GM23248 (cell line): Measurements from ENCODE around the gene STPG1. TPM values are rescaled to one million over a fixed set of nuclear protein-coding genes. Genes with fewer than 3 reads are reported as not detected.

Experiments
- DNase-seq: peaks from one replicate; pipeline ENCODE4 v3.0.0-alpha.2; 2015
- H2AFZ ChIP-seq: fragments of 200-600 bp; sonication (generic); 2 replicates; pipeline ENCODE4 v1.6.1; 2016; ENCODE audit warnings: antibody characterized with exemption
- H3F3A ChIP-seq: fragments of 200-600 bp; sonication (generic); 2 replicates; pipeline ENCODE4 v1.6.1; 2016; ENCODE audit warnings: mild to moderate bottlenecking, antibody characterized with exemption, mixed run types; ENCODE audit not compliant: insufficient read depth
- H3K27ac ChIP-seq: fragments of 200-600 bp; sonication (generic); 2 replicates; pipeline ENCODE4 v1.5.1; 2016; ENCODE audit warnings: mild to moderate bottlenecking
- H3K27me3 ChIP-seq: fragments of 200-600 bp; sonication (generic); replicated peaks from 2 replicates; pipeline ENCODE4 v1.6.1; 2016; ENCODE audit warnings: mild to moderate bottlenecking; ENCODE audit not compliant: insufficient read depth
- H3K36me3 ChIP-seq: fragments of 200-600 bp; sonication (generic); 2 replicates; pipeline ENCODE4 v1.6.1; 2016; ENCODE audit warnings: low read depth, mild to moderate bottlenecking
- H3K4me1 ChIP-seq: fragments of 200-600 bp; sonication (generic); 2 replicates; pipeline ENCODE4 v1.6.1; 2016; ENCODE audit warnings: mild to moderate bottlenecking; ENCODE audit not compliant: insufficient read depth
- H3K4me2 ChIP-seq: fragments of 200-600 bp; sonication (generic); one replicate; pipeline ENCODE4 v1.6.1; 2016; ENCODE audit warnings: mild to moderate bottlenecking; ENCODE audit not compliant: unreplicated experiment
- H3K4me3 ChIP-seq: fragments of 200-600 bp; sonication (generic); 2 replicates; pipeline ENCODE4 v1.5.1; 2016; ENCODE audit warnings: mild to moderate bottlenecking
- H3K79me2 ChIP-seq: fragments of 200-600 bp; sonication (generic); 2 replicates; pipeline ENCODE4 v1.6.1; 2016; ENCODE audit warnings: mild to moderate bottlenecking; ENCODE audit not compliant: insufficient read depth
- H3K9ac ChIP-seq: fragments of 200-600 bp; sonication (generic); 2 replicates; pipeline ENCODE4 v1.6.1; 2016; ENCODE audit warnings: mild to moderate bottlenecking
- H3K9me2 ChIP-seq: fragments of 200-600 bp; sonication (generic); 2 replicates; pipeline ENCODE4 v1.6.1; 2016; ENCODE audit warnings: mixed run types, mild to moderate bottlenecking, moderate library complexity; ENCODE audit not compliant: insufficient read depth
- H3K9me3 ChIP-seq: fragments of 200-600 bp; sonication (generic); one replicate; pipeline ENCODE4 v1.6.1; 2017; ENCODE audit warnings: low read depth
- H4K20me1 ChIP-seq: fragments of 200-600 bp; sonication (generic); 2 replicates; pipeline ENCODE4 v1.6.0; 2016; ENCODE audit not compliant: insufficient read depth
- EZH2 ChIP-seq: fragments of 200-600 bp; sonication (generic); IDR thresholded peaks from 2 replicates; pipeline ENCODE4 v1.6.1; 2018; ENCODE audit warnings: antibody characterized with exemption, mild to moderate bottlenecking; ENCODE audit not compliant: insufficient read depth, poor library complexity, severe bottlenecking
- EZH2phosphoT487 ChIP-seq: fragments of 200-600 bp; sonication (generic); IDR thresholded peaks from 2 replicates; pipeline ENCODE4 v1.6.1; 2018; ENCODE audit warnings: antibody characterized with exemption, moderate library complexity, mild to moderate bottlenecking, low read depth; ENCODE audit not compliant: insufficient read depth
- WGBS, 2 experiments: methylation state at CpG; one replicate each; pipeline ENCODE4 v1.1.6; 2015 to 2017; ENCODE audit warnings: low lambda C conversion rate in 2 of 2, low coverage in 1 of 2; ENCODE audit errors: missing lambda C conversion rate in 2 of 2; 5-methylcytosine and 5-hydroxymethylcytosine counted together
- in situ Hi-C: fragments of 300-500 bp; cut with MboI; formaldehyde crosslinking; loops from 2 replicates; pipeline ENCODE4 v1.15.0; 2020
- polyA plus RNA-seq: library from polyadenylated mRNA; unstranded; fragments of >200 nt; fragmentation: Nextera tagmentation; extraction: Ambion mirVana; gene quantifications from 2 replicates; pipeline ENCODE4 v1.2.1, GENCODE V29; 2016
- total RNA-seq: library from RNA; depleted of rRNA; stranded (reverse); fragments of >200 nt; shearing (Covaris generic); gene quantifications from 2 replicates; pipeline ENCODE4 v1.2.3, GENCODE V29; 2014

STPG1 gene
- total and polyA plus RNA-seq, 2 experiments from 2014 or later: 7.9 to 9.2 TPM

- in situ Hi-C loops: no loop called here
- Histone ChIP-seq H2AFZ (no peak overlapping the region), H3K36me3 (no peaks in the 10 kb centered on the region), H4K20me1 (no peaks in the 10 kb centered on the region), H3F3A (peaks cover 36% of the 10 kb centered on the region), H3K4me2 (peak overlapping the region; percentile 33), H3K9ac (peak overlapping the region; percentile 28; the same call in 1 of the 2 replicates), H3K27me3 (no peaks in the 10 kb centered on the region), H3K27ac (peak overlapping the region; percentile 76), H3K79me2 (no peaks in the 10 kb centered on the region), H3K9me2 (no peaks in the 10 kb centered on the region), H3K4me1 (peaks cover 34% of the 10 kb centered on the region), H3K9me3 (no peaks in the 10 kb centered on the region), H3K4me3 (no peak overlapping the region)
- peak; percentile 42 for DNase-seq
- 6 to 9% methylated on average over 2 of the region's 2 CpGs for WGBS, 2 experiments
- TF ChIP-seq EZH2: no peak
- no peak for TF ChIP-seq EZH2phosphoT487
Measured at GRCh38 chr1:24364605-24364974, 49.0 kb downstream of the STPG1 start.

- H3K4me3 ChIP-seq: no peak overlapping the region
- H3K9ac ChIP-seq: no peak overlapping the region
- H3K4me1 ChIP-seq: peaks cover 30% of the 10 kb centered on the region
- H4K20me1 ChIP-seq: no peaks in the 10 kb centered on the region
- H3K27me3 ChIP-seq: no peaks in the 10 kb centered on the region
- no peaks in the 10 kb centered on the region for H3K79me2 ChIP-seq
- H3K9me2 ChIP-seq: no peaks in the 10 kb centered on the region
- no peaks in the 10 kb centered on the region for H3K9me3 ChIP-seq
- in situ Hi-C loops: no loop called here
- no peak for TF ChIP-seq EZH2phosphoT487
- no peak for TF ChIP-seq EZH2
- peaks cover 34% of the 10 kb centered on the region for H3F3A ChIP-seq
- no peak overlapping the region for H3K4me2 ChIP-seq
- no peaks in the 10 kb centered on the region for H3K36me3 ChIP-seq
- WGBS, 2 experiments: 68 to 70% methylated on average over 7 of the region's 7 CpGs
- DNase-seq: no peak
- H3K27ac ChIP-seq: no peak overlapping the region
- H2AFZ ChIP-seq: no peak overlapping the region
Measured at GRCh38 chr1:24363994-24364393, 49.6 kb downstream of the STPG1 start.

- H3K4me1 ChIP-seq: peaks cover 27% of the 10 kb centered on the region
- H3K36me3 ChIP-seq: no peaks in the 10 kb centered on the region
- no peak overlapping the region for H2AFZ ChIP-seq
- in situ Hi-C loops: no loop called here
- no peak overlapping the region for H3K4me3 ChIP-seq
- TF ChIP-seq EZH2 (no peak), EZH2phosphoT487 (no peak)
- H3F3A ChIP-seq: peaks cover 28% of the 10 kb centered on the region
- H4K20me1 ChIP-seq: no peaks in the 10 kb centered on the region
- H3K79me2 ChIP-seq: no peaks in the 10 kb centered on the region
- DNase-seq: peak; percentile 97
- H3K9ac ChIP-seq: no peak overlapping the region
- H3K9me3 ChIP-seq: no peaks in the 10 kb centered on the region
- no peak overlapping the region for H3K4me2 ChIP-seq
- 43 to 47% methylated on average over 4 of the region's 4 CpGs for WGBS, 2 experiments
- no peaks in the 10 kb centered on the region for H3K9me2 ChIP-seq
- no peak overlapping the region for H3K27ac ChIP-seq
- H3K27me3 ChIP-seq: no peaks in the 10 kb centered on the region
Measured at GRCh38 chr1:24362982-24363614, 50.5 kb downstream of the STPG1 start.

- H3K9me3 ChIP-seq: no peaks in the 10 kb centered on the region
- WGBS, 2 experiments: 98 to 100% methylated on average over 2 of the region's 2 CpGs
- no peaks in the 10 kb centered on the region for H3K9me2 ChIP-seq
- no peak overlapping the region for H3K9ac ChIP-seq
- no peak for DNase-seq
- TF ChIP-seq EZH2 (no peak), EZH2phosphoT487 (no peak)
- no peak overlapping the region for H3K27ac ChIP-seq
- no peak overlapping the region for H3K4me2 ChIP-seq
- H3K4me3 ChIP-seq: no peak overlapping the region
- H2AFZ ChIP-seq: no peak overlapping the region
- H3K79me2 ChIP-seq: no peaks in the 10 kb centered on the region
- in situ Hi-C loops: no loop called here
- no peaks in the 10 kb centered on the region for H3K27me3 ChIP-seq
- no peaks in the 10 kb centered on the region for H3K36me3 ChIP-seq
- H4K20me1 ChIP-seq: no peaks in the 10 kb centered on the region
- H3F3A ChIP-seq: peaks cover 28% of the 10 kb centered on the region
- H3K4me1 ChIP-seq: peaks cover 27% of the 10 kb centered on the region
Measured at GRCh38 chr1:24362396-24362795, 51.2 kb downstream of the STPG1 start.

- no peak overlapping the region for H2AFZ ChIP-seq
- in situ Hi-C loops: no loop called here
- H3K36me3 ChIP-seq: no peaks in the 10 kb centered on the region
- DNase-seq: no peak
- peaks cover 27% of the 10 kb centered on the region for H3K4me1 ChIP-seq
- no peaks in the 10 kb centered on the region for H4K20me1 ChIP-seq
- no peak overlapping the region for H3K9ac ChIP-seq
- no peaks in the 10 kb centered on the region for H3K9me3 ChIP-seq
- no peak overlapping the region for H3K4me3 ChIP-seq
- no peak overlapping the region for H3K4me2 ChIP-seq
- H3F3A ChIP-seq: peaks cover 28% of the 10 kb centered on the region
- no peaks in the 10 kb centered on the region for H3K79me2 ChIP-seq
- no peak for TF ChIP-seq EZH2phosphoT487
- TF ChIP-seq EZH2: no peak
- WGBS, 2 experiments: 96 to 98% methylated on average over 3 of the region's 3 CpGs
- no peaks in the 10 kb centered on the region for H3K27me3 ChIP-seq
- no peaks in the 10 kb centered on the region for H3K9me2 ChIP-seq
- no peak overlapping the region for H3K27ac ChIP-seq
Measured at GRCh38 chr1:24361811-24362210, 51.8 kb downstream of the STPG1 start.
